ENCODE data around the gene IRS1. TPM values are rescaled to one million over a fixed set of nuclear protein-coding genes. Genes with fewer than 3 reads are reported as not detected.
A peak's percentile ranks its signal among the peaks of the same experiment; 100 is the strongest.

IRS1 gene
- total and polyA plus RNA-seq, 2 experiments from 2014 or later, result 10.9 to 25.6 TPM

GRCh38 chr2:226800941-226801784, 1.5 kb upstream of the IRS1 start:
- no peaks in the 10 kb centered on the region for H3K36me3 ChIP-seq (replicated peaks; ENCODE audit: insufficient read depth, low read depth)
- peak overlapping the region; percentile 83 for H3K4me2 ChIP-seq
- H3K79me2 ChIP-seq, result peaks cover 33% of the 10 kb centered on the region
- H2AFZ ChIP-seq, result peak overlapping the region; percentile 91
- H4K20me1 ChIP-seq (ENCODE audit: insufficient read depth, poor library complexity, severe bottlenecking), result peaks cover 6% of the 10 kb centered on the region
- peak overlapping the region; percentile 3 for H3K4me3 ChIP-seq
- H3K27me3 ChIP-seq, result no peaks in the 10 kb centered on the region
- peak; percentile 93 for DNase-seq (ENCODE audit: low spot score)
- peaks cover 20% of the 10 kb centered on the region for H3K4me1 ChIP-seq (ENCODE audit: insufficient read depth)
- H3K9me2 ChIP-seq (replicated peaks; ENCODE audit: insufficient read depth), result no peaks in the 10 kb centered on the region
- TF ChIP-seq EZH2 (IDR thresholded peaks at IDR 0.05; ENCODE audit: borderline replicate concordance), result no peak
- TF ChIP-seq CTCF (IDR thresholded peaks at IDR 0.05; ENCODE audit: poor library complexity), result no peak
- no peak for TF ChIP-seq EZH2phosphoT487 (IDR thresholded peaks at IDR 0.05; ENCODE audit: low read depth, severe bottlenecking, unreplicated experiment)
- H3K27ac ChIP-seq, result peak overlapping the region; percentile 97
- 7% methylated on average over 33 of the region's 33 CpGs for WGBS (ENCODE audit: low lambda C conversion rate, missing lambda C conversion rate)
- H3K9me3 ChIP-seq (ENCODE audit: low read depth), result no peaks in the 10 kb centered on the region

DNA sequence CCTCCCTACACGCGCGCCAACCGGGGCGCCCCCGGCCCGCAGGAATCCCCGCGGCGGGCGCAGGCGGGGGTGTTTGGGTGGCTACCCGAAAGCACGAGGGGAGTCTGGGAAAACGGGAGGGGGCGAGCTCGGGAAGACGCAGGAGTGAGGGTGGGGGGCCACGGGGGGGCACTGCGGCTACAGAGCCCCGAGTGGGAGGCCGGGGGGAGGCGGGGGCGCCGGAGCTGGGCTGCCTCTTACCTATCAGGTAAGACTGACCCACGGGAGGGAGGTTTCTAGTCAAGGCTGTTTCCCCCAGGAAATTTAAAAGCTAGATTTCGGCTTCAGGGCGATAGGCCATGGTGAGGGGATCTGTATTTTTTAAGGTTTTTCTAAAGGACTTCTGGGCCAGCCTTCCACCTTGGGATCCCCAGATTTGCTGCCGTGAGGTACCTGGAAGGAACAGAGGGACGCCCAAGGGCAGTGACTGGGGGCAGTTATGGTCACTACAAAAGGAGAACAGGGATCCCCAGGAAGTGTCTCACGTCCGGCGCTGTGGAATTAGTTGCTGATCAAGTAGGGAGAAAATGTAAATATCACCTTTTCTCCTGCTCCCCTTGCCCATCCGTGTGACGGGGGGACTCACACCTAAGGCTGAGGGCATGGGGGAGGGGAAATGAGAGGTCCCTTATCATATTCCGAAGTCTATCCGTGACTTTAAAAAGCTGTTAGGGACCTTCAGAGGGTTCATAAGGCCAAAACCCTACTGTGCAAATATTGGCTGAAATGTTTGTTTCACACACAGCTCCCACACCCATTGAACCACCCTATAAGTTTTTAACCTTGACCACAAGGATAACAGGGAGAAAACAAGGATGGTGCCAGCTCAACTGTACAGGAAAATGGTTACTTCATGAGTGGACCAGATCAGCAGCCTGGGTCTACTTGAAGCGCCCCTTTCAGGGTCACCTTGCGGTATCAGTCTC, 638 bp upstream of the IRS1 start:
- no peaks in the 10 kb centered on the region for H3K9me3 ChIP-seq (ENCODE audit: low read depth)
- H3K4me3 ChIP-seq, result peak overlapping the region; percentile 35
- peak overlapping the region; percentile 97 for H3K27ac ChIP-seq
- H3K4me1 ChIP-seq (ENCODE audit: insufficient read depth), result peaks cover 29% of the 10 kb centered on the region
- peak; percentile 49 for TF ChIP-seq CTCF (IDR thresholded peaks at IDR 0.05; ENCODE audit: poor library complexity)
- TF ChIP-seq EZH2 (IDR thresholded peaks at IDR 0.05; ENCODE audit: borderline replicate concordance), result no peak
- WGBS (ENCODE audit: low lambda C conversion rate, missing lambda C conversion rate), result 4% methylated on average over 30 of the region's 39 CpGs
- DNase-seq (ENCODE audit: low spot score), result peak; percentile 63
- H2AFZ ChIP-seq, result peak overlapping the region; percentile 91
- peaks cover 14% of the 10 kb centered on the region for H4K20me1 ChIP-seq (ENCODE audit: insufficient read depth, poor library complexity, severe bottlenecking)
- H3K79me2 ChIP-seq, result peaks cover 43% of the 10 kb centered on the region
- H3K9me2 ChIP-seq (replicated peaks; ENCODE audit: insufficient read depth), result no peaks in the 10 kb centered on the region
- peak overlapping the region; percentile 83 for H3K4me2 ChIP-seq
- no peaks in the 10 kb centered on the region for H3K27me3 ChIP-seq
- no peaks in the 10 kb centered on the region for H3K36me3 ChIP-seq (replicated peaks; ENCODE audit: insufficient read depth, low read depth)

- TF ChIP-seq EZH2 (IDR thresholded peaks at IDR 0.05; ENCODE audit: borderline replicate concordance) (no peak), CTCF (IDR thresholded peaks at IDR 0.05; ENCODE audit: poor library complexity) (peak; percentile 47)
- Histone ChIP-seq H3K4me2 (peak overlapping the region; percentile 83), H4K20me1 (ENCODE audit: insufficient read depth, poor library complexity, severe bottlenecking) (peaks cover 18% of the 10 kb centered on the region), H2AFZ (peak overlapping the region; percentile 70), H3K27ac (peak overlapping the region; percentile 96), H3K9me3 (ENCODE audit: low read depth) (no peaks in the 10 kb centered on the region), H3K4me3 (peak overlapping the region; percentile 97), H3K36me3 (replicated peaks; ENCODE audit: insufficient read depth, low read depth) (no peaks in the 10 kb centered on the region), H3K4me1 (ENCODE audit: insufficient read depth) (peaks cover 35% of the 10 kb centered on the region), H3K79me2 (peaks cover 59% of the 10 kb centered on the region), H3K9me2 (replicated peaks; ENCODE audit: insufficient read depth) (no peaks in the 10 kb centered on the region), H3K27me3 (no peaks in the 10 kb centered on the region)
- 3% methylated on average over 66 of the region's 80 CpGs for WGBS (ENCODE audit: low lambda C conversion rate, missing lambda C conversion rate)
- DNase-seq (ENCODE audit: low spot score), result peak; percentile 71
These were observed 1.0 kb downstream of the IRS1 start for GRCh38 chr2:226798422-226799210.

Data from hepatocyte (in vitro differentiated cells).